HEK293 (cell line): ENCODE data around the gene CDX2.

Experiments
- CTCF ChIA-PET: fragments of 350-600 bp; formaldehyde crosslinking; extraction: SDS; loops from one replicate; lab custom pipeline; 2021; ENCODE audit warnings: antibody characterized with exemption; lab: Yijun Ruan, JAX
- POLR2A ChIA-PET: fragments of 300-600 bp; formaldehyde crosslinking; extraction: SDS; loops from one replicate; lab custom pipeline; 2020; ENCODE audit warnings: antibody characterized with exemption, inconsistent platforms; lab: Yijun Ruan, JAX
- H3K27ac ChIP-seq: fragments of 200-500 bp; sonication (Bioruptor generic); 2 replicates; pipeline ENCODE4 v1.5.1; 2014; ENCODE audit warnings: low read depth, low read length, control low read depth, inconsistent platforms; ENCODE audit errors: extremely low read depth
- H3K36me3 ChIP-seq, 2 experiments: fragments of 200-500 bp in 1 of 2; sonication (Bioruptor generic) in 1 of 2; 1 replicate in 1 of 2; 2 replicates in 1 of 2; pipeline ENCODE4 v1.5.1; 2014 to 2017; ENCODE audit warnings: inconsistent platforms in 2 of 2, low read length in 2 of 2; ENCODE audit not compliant: control insufficient read depth in 2 of 2, insufficient read depth in 1 of 2
- H3K4me1 ChIP-seq: fragments of 200-500 bp; sonication (Bioruptor generic); 2 replicates; pipeline ENCODE4 v1.5.1; 2014; ENCODE audit warnings: mild to moderate bottlenecking, low read length, inconsistent platforms; ENCODE audit not compliant: control insufficient read depth, insufficient read depth
- H3K4me3 ChIP-seq: 2 replicates; pipeline ENCODE4 v1.5.1; 2011; ENCODE audit warnings: low read depth, mild to moderate bottlenecking, control low read depth, low read length, moderate library complexity
- H3K9me3 ChIP-seq: fragments of 200-500 bp; sonication (Bioruptor generic); 2 replicates; pipeline ENCODE4 v1.5.1; 2014; ENCODE audit warnings: low read depth, low read length, inconsistent platforms; ENCODE audit not compliant: control insufficient read depth, insufficient read depth
- FEZF1 ChIP-seq: fragments of 450-650 bp; formaldehyde crosslinking; IDR thresholded peaks from 2 replicates; pipeline ENCODE4 v1.5.1; 2016; ENCODE audit warnings: missing biosample characterization, missing genetic modification characterization
- GLIS2 ChIP-seq: fragments of 450-650 bp; formaldehyde crosslinking; IDR thresholded peaks from 2 replicates; pipeline ENCODE4 v1.5.1; 2016; ENCODE audit warnings: missing biosample characterization, missing genetic modification characterization
- HOXA7 ChIP-seq: sonication (generic); formaldehyde crosslinking; IDR thresholded peaks from 2 replicates; pipeline ENCODE4 v1.8.1; 2022; ENCODE audit warnings: missing genetic modification reagents, borderline replicate concordance
- IKZF3 ChIP-seq: fragments of 450-650 bp; IDR thresholded peaks from 2 replicates; pipeline ENCODE4 v1.5.0; 2018; ENCODE audit warnings: missing biosample characterization, mild to moderate bottlenecking, missing genetic modification characterization, moderate library complexity
- PRDM10 ChIP-seq: fragments of 450-650 bp; formaldehyde crosslinking; IDR thresholded peaks from 2 replicates; pipeline ENCODE4 v1.5.1; 2016; ENCODE audit warnings: missing biosample characterization, missing genetic modification characterization
- SCRT1 ChIP-seq: fragments of 450-650 bp; formaldehyde crosslinking; IDR thresholded peaks from 2 replicates; pipeline ENCODE4 v1.5.1; 2016; ENCODE audit warnings: missing biosample characterization, missing genetic modification characterization, borderline replicate concordance
- SP2 ChIP-seq: fragments of 450-650 bp; formaldehyde crosslinking; IDR thresholded peaks from 2 replicates; pipeline ENCODE4 v1.5.1; 2016; ENCODE audit warnings: missing biosample characterization, missing genetic modification characterization
- WT1 ChIP-seq: fragments of 450-650 bp; formaldehyde crosslinking; IDR thresholded peaks from 2 replicates; pipeline ENCODE4 v1.5.1; 2016; ENCODE audit warnings: missing biosample characterization, missing genetic modification characterization
- ZBTB11 ChIP-seq: fragments of 450-650 bp; formaldehyde crosslinking; conservative IDR thresholded peaks from 2 replicates; pipeline ENCODE4 v1.5.1; 2016; ENCODE audit warnings: low read depth, missing biosample characterization, missing genetic modification characterization
- ZBTB8A ChIP-seq: fragments of 450-650 bp; formaldehyde crosslinking; IDR thresholded peaks from 2 replicates; pipeline ENCODE4 v1.5.1; 2016; ENCODE audit warnings: missing biosample characterization, missing genetic modification characterization
- ZFP69B ChIP-seq: fragments of 450-650 bp; formaldehyde crosslinking; IDR thresholded peaks from 2 replicates; pipeline ENCODE4 v1.5.1; 2016; ENCODE audit warnings: missing biosample characterization, missing genetic modification characterization
- ZIC2 ChIP-seq: fragments of 450-650 bp; formaldehyde crosslinking; IDR thresholded peaks from 2 replicates; pipeline ENCODE4 v1.5.1; 2016; ENCODE audit warnings: missing biosample characterization, missing genetic modification characterization
- ZNF24 ChIP-seq: fragments of 450-650 bp; formaldehyde crosslinking; IDR thresholded peaks from 2 replicates; pipeline ENCODE4 v1.5.1; 2016; ENCODE audit warnings: missing biosample characterization, missing genetic modification characterization
- ZNF266 ChIP-seq: fragments of 450-650 bp; formaldehyde crosslinking; IDR thresholded peaks from 2 replicates; pipeline ENCODE4 v1.5.1; 2016; ENCODE audit warnings: missing biosample characterization, missing genetic modification characterization, low read depth
- ZNF280C ChIP-seq: fragments of 450-650 bp; formaldehyde crosslinking; IDR thresholded peaks from 2 replicates; pipeline ENCODE4 v1.5.1; 2016; ENCODE audit warnings: missing biosample characterization, missing genetic modification characterization
- ZNF335 ChIP-seq: fragments of 450-650 bp; formaldehyde crosslinking; conservative IDR thresholded peaks from 2 replicates; pipeline ENCODE4 v1.5.1; 2016; ENCODE audit warnings: missing biosample characterization, missing genetic modification characterization
- ZNF501 ChIP-seq: fragments of 450-650 bp; formaldehyde crosslinking; IDR thresholded peaks from 2 replicates; pipeline ENCODE4 v1.5.1; 2016; ENCODE audit warnings: missing biosample characterization, missing genetic modification characterization
- ZNF777 ChIP-seq: fragments of 450-650 bp; formaldehyde crosslinking; IDR thresholded peaks from 2 replicates; pipeline ENCODE4 v1.5.1; 2017; ENCODE audit warnings: missing biosample characterization, missing genetic modification characterization, borderline replicate concordance
- ZXDB ChIP-seq: fragments of 450-650 bp; formaldehyde crosslinking; IDR thresholded peaks from 2 replicates; pipeline ENCODE4 v1.5.1; 2016; ENCODE audit warnings: missing biosample characterization, missing genetic modification characterization
- TF ChIP-seq, protein P1 (sequence below): fragments of 450-650 bp; formaldehyde crosslinking; IDR thresholded peaks from 2 replicates; pipeline ENCODE4 v1.5.1; 2016; ENCODE audit warnings: missing biosample characterization, missing genetic modification characterization

CDX2 gene

DNA sequence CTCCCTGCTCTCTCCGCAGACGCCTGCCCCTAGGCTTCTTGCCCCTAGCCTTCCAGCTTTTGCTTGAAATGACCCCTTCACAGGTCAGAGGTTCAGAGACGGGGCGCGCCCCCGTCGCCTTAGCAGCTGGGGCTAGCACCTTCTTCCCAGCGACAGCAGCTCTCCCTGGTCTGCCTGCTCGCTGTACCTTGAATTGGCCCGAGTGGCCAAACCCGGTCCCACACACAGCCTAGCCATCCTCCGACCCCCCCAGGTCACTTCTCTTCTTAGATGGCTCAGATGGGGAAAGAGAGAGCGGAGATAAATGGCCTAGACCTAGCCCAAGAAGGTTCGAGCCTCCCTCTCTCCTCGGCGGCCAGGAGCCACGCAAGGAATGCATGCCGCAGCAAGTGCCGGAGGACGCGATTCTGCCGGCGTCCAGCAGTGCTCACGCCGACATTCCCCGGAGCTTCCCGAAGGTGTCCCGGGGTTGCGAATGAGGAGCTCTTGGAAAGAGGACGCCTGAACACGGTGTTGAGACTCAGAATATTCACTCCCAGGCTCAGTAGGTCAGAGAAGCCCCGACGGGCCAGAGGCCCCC lies 1.3 kb downstream of the CDX2 start (continued):
- 0 out of 2 replicates have a peak, but pooled peaks have one; percentile 3 for TF ChIP-seq PRDM10 (tag by site-specific recombination)
- peak; percentile 44 for TF ChIP-seq ZNF335 (tag by site-specific recombination)

DNA sequence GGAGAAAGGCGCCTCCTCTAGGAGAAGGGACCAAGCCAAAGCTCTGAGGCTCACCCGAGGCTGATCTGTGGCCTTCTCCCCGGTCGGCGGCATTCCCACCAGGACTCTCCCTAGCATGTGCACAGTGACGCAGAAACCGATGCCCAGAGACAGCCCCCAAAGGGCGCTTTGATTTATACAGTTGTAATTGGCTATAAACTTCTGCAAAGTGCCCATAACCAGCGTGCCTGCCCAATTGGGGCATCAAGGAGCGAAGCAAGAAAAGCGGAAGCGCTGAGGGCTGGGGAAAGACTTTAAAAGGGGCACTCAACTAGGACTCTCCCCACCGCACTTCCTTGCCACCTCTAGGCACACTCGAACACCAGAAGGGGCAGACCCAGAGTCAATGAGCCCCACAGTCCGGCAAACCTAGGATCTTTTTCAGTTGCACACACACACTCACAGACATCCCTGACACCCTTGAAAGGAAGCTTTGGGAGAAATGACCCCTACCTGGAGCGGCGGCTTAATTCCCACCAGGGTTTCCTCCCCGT lies 1.8 kb downstream of the CDX2 start:
- no peaks in the 10 kb centered on the region for H3K4me1 ChIP-seq
- H3K9me3 ChIP-seq = no peaks in the 10 kb centered on the region
- H3K27ac ChIP-seq = no peak overlapping the region
- CTCF ChIA-PET = interaction anchor here (0.5 to 1.3 kb wide), 4 partner anchors 8 to 433 kb away, joined by 3 to 5 read pairs (median 4); no protein-coding TSS in a partner anchor
- peak overlapping the region; percentile 47; the same call in 1 of the 2 replicates for H3K4me3 ChIP-seq
- peaks cover 0 to 26% of the 10 kb centered on the region in 2 experiments; a peak in 2 of 3 replicates for H3K36me3 ChIP-seq
- POLR2A ChIA-PET = no interaction called here
- peak; percentile 23; the same call in 1 of the 2 replicates for TF ChIP-seq ZXDB (tag by site-specific recombination)
- no peak for TF ChIP-seq WT1 (tag by site-specific recombination)
- no peak for TF ChIP-seq ZNF777 (tag by site-specific recombination)
- TF ChIP-seq, protein P1, sequence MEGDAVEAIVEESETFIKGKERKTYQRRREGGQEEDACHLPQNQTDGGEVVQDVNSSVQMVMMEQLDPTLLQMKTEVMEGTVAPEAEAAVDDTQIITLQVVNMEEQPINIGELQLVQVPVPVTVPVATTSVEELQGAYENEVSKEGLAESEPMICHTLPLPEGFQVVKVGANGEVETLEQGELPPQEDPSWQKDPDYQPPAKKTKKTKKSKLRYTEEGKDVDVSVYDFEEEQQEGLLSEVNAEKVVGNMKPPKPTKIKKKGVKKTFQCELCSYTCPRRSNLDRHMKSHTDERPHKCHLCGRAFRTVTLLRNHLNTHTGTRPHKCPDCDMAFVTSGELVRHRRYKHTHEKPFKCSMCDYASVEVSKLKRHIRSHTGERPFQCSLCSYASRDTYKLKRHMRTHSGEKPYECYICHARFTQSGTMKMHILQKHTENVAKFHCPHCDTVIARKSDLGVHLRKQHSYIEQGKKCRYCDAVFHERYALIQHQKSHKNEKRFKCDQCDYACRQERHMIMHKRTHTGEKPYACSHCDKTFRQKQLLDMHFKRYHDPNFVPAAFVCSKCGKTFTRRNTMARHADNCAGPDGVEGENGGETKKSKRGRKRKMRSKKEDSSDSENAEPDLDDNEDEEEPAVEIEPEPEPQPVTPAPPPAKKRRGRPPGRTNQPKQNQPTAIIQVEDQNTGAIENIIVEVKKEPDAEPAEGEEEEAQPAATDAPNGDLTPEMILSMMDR = no peak
- no peak for TF ChIP-seq ZIC2 (tag by site-specific recombination)
- peak; percentile 88 for TF ChIP-seq ZBTB11 (tag by site-specific recombination)
- no peak for TF ChIP-seq ZNF501 (tag by site-specific recombination)
- TF ChIP-seq ZNF280C (tag by site-specific recombination) = no peak
- peak; percentile 36 for TF ChIP-seq SP2 (tag by site-specific recombination)
- no peak for TF ChIP-seq ZNF266 (tag by site-specific recombination)
- TF ChIP-seq SCRT1 (tag by site-specific recombination) = no peak
- TF ChIP-seq ZNF24 (tag by site-specific recombination) = no peak
- 0 out of 2 replicates have a peak, but pooled peaks have one; percentile 49 for TF ChIP-seq ZFP69B (tag by site-specific recombination)
- TF ChIP-seq GLIS2 = no peak
- peak; percentile 85 for TF ChIP-seq ZBTB8A (tag by site-specific recombination)
- TF ChIP-seq IKZF3 (tag by site-specific recombination) = peak; percentile 57
- peak; percentile 83 for TF ChIP-seq FEZF1 (tag by site-specific recombination)
- peak; percentile 81 for TF ChIP-seq PRDM10 (tag by site-specific recombination)
- TF ChIP-seq HOXA7 (CRISPR knock-in tag) = no peak
